GM10847 (cell line): ENCODE data around the gene NEUROD6.

ENCODE experiments used
- POLR2A ChIP-seq: IDR thresholded peaks from 2 replicates; pipeline ENCODE4 v1.6.1; 2011; ENCODE audit not compliant: insufficient read length; ENCODE audit errors: extremely low read depth

NEUROD6 gene

DNA sequence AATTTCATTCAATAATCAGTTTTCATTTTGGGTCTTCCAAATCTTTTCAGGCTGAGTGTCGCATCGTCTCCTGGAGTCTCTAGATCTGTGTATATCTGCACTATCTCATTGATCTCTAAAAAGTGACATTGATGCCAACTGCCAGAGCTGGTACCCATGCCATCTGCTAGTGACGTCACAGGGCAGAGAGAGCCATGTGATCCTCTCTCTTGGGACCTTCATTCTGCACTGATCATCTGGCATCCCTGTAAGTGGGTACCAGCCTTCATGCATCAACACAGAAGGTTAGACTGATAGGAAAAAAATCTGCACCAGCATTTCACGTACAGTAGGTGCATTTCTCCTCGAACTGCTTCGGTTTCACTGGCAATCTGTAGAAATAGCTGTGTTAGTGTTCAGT is at the start of gene NEUROD6:
NEUROD6 (minus strand) TSS at position 124 of the 400 bp plus-strand sequence. CDS start 1,458 bp downstream, outside the sequence.
- no peak for TF ChIP-seq POLR2A

DNA sequence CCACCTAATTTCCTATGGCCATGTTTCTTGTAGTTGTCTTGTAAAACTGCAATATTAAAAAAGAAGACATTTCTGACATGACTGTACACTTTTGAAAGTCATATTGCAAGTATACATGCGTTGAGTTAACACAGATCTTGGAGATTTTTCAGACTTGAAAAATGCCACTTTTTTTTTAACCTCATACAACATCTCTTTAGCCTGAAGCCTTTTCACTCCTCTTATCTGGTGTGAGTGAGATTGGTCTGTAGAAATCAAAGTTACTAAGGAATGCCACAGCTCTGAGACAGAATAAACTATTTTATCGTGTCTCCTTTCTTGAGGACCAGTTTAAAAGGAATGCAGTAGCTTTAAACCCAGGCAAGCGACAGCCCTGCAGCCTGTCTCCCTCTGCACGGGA is 43.9 kb upstream of the NEUROD6 start:
- no peak for TF ChIP-seq POLR2A

- TF ChIP-seq POLR2A = no peak
Observed at GRCh38 chr7:31382722-31383121, 42.2 kb upstream of the NEUROD6 start.

GRCh38 chr7:31373337-31374289 is 33.1 kb upstream of the NEUROD6 start:
- TF ChIP-seq POLR2A = no peak

DNA sequence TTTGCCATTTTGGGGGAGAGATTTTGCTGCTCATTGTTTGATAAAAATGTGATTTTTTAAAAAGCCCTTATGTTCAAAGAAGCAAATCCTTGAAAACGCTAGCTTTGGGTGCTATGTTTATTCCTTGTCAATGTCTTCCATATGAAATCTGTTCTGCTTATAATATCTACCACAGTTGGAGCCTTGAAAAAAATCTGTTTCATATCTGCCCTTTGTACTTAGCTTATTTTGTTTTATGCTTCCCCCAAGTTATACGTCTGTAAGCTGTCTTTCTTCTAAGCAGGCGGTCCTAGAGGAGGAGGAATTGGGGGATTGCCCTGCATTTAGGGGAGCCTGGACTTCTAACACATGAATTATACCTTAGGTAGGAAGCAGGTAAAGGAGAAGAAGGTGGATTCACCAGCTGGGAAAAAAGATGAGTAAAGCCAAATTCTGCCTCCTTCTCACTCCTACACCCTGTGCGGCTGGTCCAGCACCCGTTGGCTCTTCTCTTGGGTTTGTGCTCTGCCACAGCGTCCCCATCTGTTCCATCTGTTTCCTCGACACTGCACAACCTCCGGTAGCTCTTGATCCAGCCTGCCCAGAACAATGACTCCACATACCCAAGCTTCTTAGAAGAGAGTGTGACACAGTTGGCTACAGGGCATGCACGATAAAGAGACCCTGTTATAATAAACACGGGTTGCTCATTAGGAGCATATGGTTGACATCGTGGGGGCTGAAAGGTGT is 31.9 kb upstream of the NEUROD6 start:
- no peak for TF ChIP-seq POLR2A

- no peak for TF ChIP-seq POLR2A
Observed at GRCh38 chr7:31371621-31372020, 31.1 kb upstream of the NEUROD6 start.

- TF ChIP-seq POLR2A = no peak
Observed at GRCh38 chr7:31370609-31371008, 30.1 kb upstream of the NEUROD6 start.

DNA sequence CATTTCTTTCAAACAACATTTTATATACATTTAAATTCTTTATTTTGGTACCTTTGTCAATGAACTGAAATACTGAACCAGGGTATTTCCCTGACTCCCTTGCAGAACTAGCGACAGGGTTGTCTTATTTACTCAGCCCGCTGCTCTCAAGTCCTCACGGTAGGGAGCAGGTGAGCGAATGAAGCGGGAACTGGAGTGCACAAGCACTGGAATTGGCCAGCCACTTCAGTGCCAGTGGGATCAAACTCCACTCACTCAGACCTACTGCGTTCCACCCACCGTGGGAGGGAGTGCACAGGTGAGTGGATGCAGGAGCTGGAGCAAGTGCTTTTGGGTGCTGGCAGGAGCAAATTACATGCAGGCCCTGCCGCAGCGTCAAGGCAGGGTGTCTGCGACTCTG is 28.1 kb upstream of the NEUROD6 start:
- no peak for TF ChIP-seq POLR2A

- no peak for TF ChIP-seq POLR2A
Observed at GRCh38 chr7:31363496-31363895, 23.0 kb upstream of the NEUROD6 start.

DNA sequence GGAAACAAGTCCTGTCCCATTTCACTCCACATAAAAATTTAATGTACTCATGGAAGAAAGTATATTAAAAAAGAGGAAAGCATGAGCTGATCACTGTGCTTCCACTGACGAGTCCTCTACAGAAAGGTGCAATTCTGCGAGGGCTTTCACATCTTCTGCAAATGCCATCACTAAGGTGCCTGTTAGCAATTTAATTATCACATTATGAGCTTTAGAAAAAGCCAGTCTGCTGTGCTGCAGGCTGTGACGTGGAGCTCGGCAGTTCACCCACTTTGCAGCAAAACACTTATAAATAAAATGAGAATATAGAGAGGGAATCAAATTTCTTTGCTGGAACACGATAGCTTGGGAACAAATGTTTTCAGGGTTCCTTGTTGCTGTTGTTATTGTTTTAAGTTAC is 22.5 kb upstream of the NEUROD6 start:
- no peak for TF ChIP-seq POLR2A

DNA sequence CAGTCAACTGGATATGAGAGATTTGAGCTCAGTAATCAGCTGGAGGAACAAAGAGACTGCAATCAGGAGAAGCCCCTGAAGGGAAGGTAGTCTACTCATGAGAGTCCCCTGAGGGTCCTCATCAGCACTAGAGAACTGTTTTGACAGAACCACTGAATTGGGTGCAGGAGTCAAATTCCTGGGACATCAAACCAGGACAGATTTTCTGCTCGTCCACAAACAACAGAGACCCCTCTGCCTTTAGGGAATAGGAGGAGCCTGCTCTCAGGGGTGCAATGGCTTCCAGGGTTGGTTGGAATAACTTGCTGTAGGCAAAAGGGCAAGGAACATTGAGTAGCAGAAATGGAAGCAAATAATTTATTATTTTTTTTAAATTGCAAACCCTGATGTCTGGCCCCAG is 21.9 kb upstream of the NEUROD6 start:
- TF ChIP-seq POLR2A = no peak

GRCh38 chr7:31358467-31358866 is 17.9 kb upstream of the NEUROD6 start:
- TF ChIP-seq POLR2A = no peak

DNA sequence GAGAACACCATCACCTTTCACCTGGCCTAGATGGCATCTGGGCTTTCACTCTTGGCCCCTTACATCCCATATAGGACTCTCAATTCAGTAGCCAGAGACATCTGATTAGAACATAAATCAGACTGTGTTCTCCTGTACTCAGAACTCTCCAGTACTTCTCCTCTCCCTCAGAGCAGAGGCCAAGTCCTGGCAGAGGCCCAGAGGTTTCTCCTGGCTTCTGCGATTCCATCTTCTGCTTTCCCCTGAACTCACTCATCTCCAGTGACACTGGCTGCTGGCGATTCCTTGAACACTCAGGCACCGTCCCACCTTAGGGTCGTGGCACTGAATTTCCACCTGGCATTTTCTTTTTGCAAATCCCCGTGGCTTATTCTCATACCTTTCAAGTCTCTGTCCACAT is 4.9 kb upstream of the NEUROD6 start:
- no peak for TF ChIP-seq POLR2A

DNA sequence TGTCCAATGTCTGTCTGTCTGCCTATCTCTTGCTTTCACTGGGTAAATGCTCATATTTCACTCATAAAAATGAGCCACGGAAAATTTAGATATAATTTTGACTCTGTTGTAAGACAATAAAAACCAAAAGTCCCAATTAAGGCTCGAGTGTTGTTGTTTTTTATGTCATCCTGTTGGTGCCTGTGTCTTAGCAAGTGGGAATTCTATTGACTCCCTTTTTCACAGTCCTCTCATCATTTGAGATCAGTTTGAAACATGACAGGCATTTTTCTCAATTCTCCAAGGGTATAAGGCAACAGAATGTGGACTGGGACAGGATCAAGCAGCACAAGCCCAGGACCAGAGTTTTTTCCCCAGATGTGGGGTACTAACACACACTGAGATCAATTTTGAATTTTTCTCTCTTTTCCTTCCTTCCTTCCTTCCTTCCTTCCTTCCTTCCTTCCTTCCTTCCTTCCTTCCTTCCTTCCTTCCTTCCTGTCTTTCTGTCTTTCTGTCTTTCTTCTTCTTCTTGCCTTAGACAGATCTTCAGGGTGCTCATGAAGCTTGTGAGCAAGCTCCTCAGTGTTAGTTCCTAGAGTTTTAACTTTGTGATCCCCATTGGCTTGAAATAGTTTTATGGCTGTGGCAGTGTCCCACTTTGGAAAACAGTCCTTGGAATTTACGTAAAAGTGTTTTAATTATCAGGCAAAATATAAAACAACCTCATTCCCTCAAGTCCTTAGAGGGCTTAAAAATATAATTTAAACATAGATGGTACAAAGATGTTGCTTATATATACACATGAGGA is 3.2 kb upstream of the NEUROD6 start:
- no peak for TF ChIP-seq POLR2A

DNA sequence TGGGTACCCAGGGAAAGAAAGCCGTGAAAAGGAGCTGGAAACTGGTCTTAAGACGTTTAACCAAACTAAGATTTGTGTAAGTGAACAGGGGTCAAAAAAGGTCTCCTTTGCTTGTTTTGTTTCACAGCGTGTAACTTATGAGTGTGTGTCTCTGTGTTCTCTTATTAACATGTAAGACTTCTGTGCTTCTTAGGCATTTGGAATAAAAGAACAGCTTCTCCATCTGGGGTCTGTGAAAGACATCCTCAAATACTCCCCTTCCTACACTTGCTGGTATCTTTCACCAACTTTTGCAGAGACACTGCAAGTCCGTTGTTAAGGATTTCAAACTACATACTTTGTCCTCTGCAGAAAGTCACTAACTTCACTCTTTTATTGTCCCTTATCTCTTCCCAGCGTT is 615 bp upstream of the NEUROD6 start:
- TF ChIP-seq POLR2A = no peak

GRCh38 chr7:31340051-31340450 is 475 bp downstream of the NEUROD6 start:
- TF ChIP-seq POLR2A = no peak

DNA sequence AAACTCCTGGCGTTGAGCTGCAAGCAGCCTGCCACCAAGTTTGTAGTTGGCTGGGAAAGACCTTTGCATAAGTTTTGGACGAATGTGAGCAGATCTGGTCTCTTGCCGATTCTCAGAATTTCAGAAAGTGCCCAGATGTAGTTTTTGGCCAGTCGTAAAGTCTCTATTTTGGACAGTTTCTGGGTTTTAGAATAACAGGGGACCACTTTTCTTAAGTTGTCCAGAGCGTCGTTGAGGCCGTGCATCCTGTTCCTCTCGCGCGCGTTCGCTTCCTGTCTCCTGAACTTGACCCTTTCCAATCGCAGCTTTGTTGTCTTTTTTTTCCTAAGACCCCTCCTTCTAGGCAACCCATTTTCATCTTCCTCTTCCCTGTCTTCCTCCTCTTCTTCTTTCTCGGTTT is 1.8 kb downstream of the NEUROD6 start:
- TF ChIP-seq POLR2A = no peak
